Activated CD8-positive, alpha-beta T cell treated with anti-CD3 and anti-CD28 coated beads for 36 hours (primary cell): Measurements from ENCODE around the gene EEF1A2. TPM values are rescaled to one million over a fixed set of nuclear protein-coding genes. Genes with fewer than 3 reads are reported as not detected.

Source experiments
- ATAC-seq: fragments of 200-7000 bp; cut with Tn5 transposase; one replicate; pipeline ENCODE4 v1.10.0; 2021; ENCODE audit warnings: mild to moderate bottlenecking, moderate library complexity
- CTCF ChIA-PET: fragments of 350-600 bp; sonication (Branson Sonifier 250); formaldehyde crosslinking; loops from one replicate; lab custom pipeline; 2021; ENCODE audit warnings: antibody characterized with exemption; lab: Charles Lee
- POLR2A ChIA-PET: fragments of 350-600 bp; sonication (Branson Sonifier 250); formaldehyde crosslinking; loops from one replicate; lab custom pipeline; 2021; ENCODE audit warnings: antibody characterized with exemption; lab: Charles Lee
- DNase-seq: peaks from one replicate; pipeline ENCODE4 v3.0.0-alpha.2; 2020
- H3K27ac Mint-ChIP-seq: one replicate; pipeline ENCODE4 v1.8.0; 2021; ENCODE audit warnings: mild to moderate bottlenecking, mixed read lengths
- H3K27me3 Mint-ChIP-seq: one replicate; pipeline ENCODE4 v1.8.0; 2021; ENCODE audit warnings: mixed read lengths
- H3K36me3 Mint-ChIP-seq: one replicate; pipeline ENCODE4 v1.8.0; 2021; ENCODE audit warnings: low read depth, mixed read lengths
- H3K4me1 Mint-ChIP-seq: one replicate; pipeline ENCODE4 v1.8.0; 2021; ENCODE audit warnings: low read depth, mixed read lengths
- H3K4me3 Mint-ChIP-seq: one replicate; pipeline ENCODE4 v1.8.0; 2021; ENCODE audit warnings: mild to moderate bottlenecking, moderate library complexity, mixed read lengths
- H3K9me3 Mint-ChIP-seq: one replicate; pipeline ENCODE4 v1.8.0; 2021; ENCODE audit warnings: mixed read lengths
- CTCF ChIP-seq: fragments of 200-600 bp; IDR thresholded peaks from one replicate; pipeline ENCODE4 v1.8.0; 2022; ENCODE audit warnings: antibody characterized with exemption, mild to moderate bottlenecking
- intact Hi-C: fragments of 100-400 bp; cut with micrococcal nuclease; formaldehyde crosslinking; loops from one replicate; pipeline ENCODE4 v1.10.0; 2022
- total RNA-seq, 2 experiments: library from RNA; stranded (reverse); gene quantifications; one replicate each; pipeline ENCODE4 v1.2.3, GENCODE V29; 2021

The EEF1A2 gene
- total RNA-seq, 2 experiments from 2014 or later = 1.4 to 2.2 TPM

GRCh38 chr20:63452341-63452740 is 46.5 kb downstream of the EEF1A2 start:
- DNase-seq (no peak), ATAC-seq (no peak)
- H3K36me3 Mint-ChIP-seq = no peaks in the 10 kb centered on the region
- no peaks in the 10 kb centered on the region for H3K9me3 Mint-ChIP-seq
- H3K27ac Mint-ChIP-seq = no peak overlapping the region
- CTCF ChIA-PET = interaction anchor here (0.7 kb wide), 2 partner anchors 10 to 65 kb away, joined by 3 read pairs; no protein-coding TSS in a partner anchor
- intact Hi-C loops = no loop called here
- peaks cover 26% of the 10 kb centered on the region for H3K27me3 Mint-ChIP-seq
- no peak overlapping the region for H3K4me3 Mint-ChIP-seq
- no peak for TF ChIP-seq CTCF
- POLR2A ChIA-PET = no interaction called here
- H3K4me1 Mint-ChIP-seq = no peaks in the 10 kb centered on the region

- TF ChIP-seq CTCF = no peak
- DNase-seq (no peak), ATAC-seq (no peak)
- H3K27ac Mint-ChIP-seq = no peak overlapping the region
- H3K9me3 Mint-ChIP-seq = no peaks in the 10 kb centered on the region
- H3K4me1 Mint-ChIP-seq = no peaks in the 10 kb centered on the region
- H3K27me3 Mint-ChIP-seq = peaks cover 27% of the 10 kb centered on the region
- intact Hi-C loops = no loop called here
- no peak overlapping the region for H3K4me3 Mint-ChIP-seq
- no peaks in the 10 kb centered on the region for H3K36me3 Mint-ChIP-seq
- ChIA-PET CTCF (no interaction called here), POLR2A (no interaction called here)
Measured at GRCh38 chr20:63451821-63452220, 47.1 kb downstream of the EEF1A2 start.

GRCh38 chr20:63449796-63450730 is 48.8 kb downstream of the EEF1A2 start:
- no peak overlapping the region for H3K4me3 Mint-ChIP-seq
- H3K9me3 Mint-ChIP-seq = no peaks in the 10 kb centered on the region
- H3K36me3 Mint-ChIP-seq = no peaks in the 10 kb centered on the region
- intact Hi-C loops = no loop called here
- H3K27me3 Mint-ChIP-seq = peaks cover 20% of the 10 kb centered on the region
- H3K4me1 Mint-ChIP-seq = no peaks in the 10 kb centered on the region
- H3K27ac Mint-ChIP-seq = no peak overlapping the region
- ChIA-PET POLR2A (no interaction called here), CTCF (no interaction called here)
- DNase-seq (no peak), ATAC-seq (no peak)
- TF ChIP-seq CTCF = no peak

- ChIA-PET CTCF (no interaction called here), POLR2A (no interaction called here)
- Mint-ChIP-seq H3K27ac (no peak overlapping the region), H3K4me3 (no peak overlapping the region), H3K36me3 (no peaks in the 10 kb centered on the region), H3K4me1 (no peaks in the 10 kb centered on the region), H3K9me3 (no peaks in the 10 kb centered on the region), H3K27me3 (peaks cover 13% of the 10 kb centered on the region)
- no peak for DNase-seq
- intact Hi-C loops = no loop called here
- no peak for TF ChIP-seq CTCF
- no peak for ATAC-seq
Measured at GRCh38 chr20:63449025-63449424, 49.9 kb downstream of the EEF1A2 start.

GRCh38 chr20:63448031-63448430 is 50.9 kb downstream of the EEF1A2 start:
- peaks cover 2% of the 10 kb centered on the region for H3K4me1 Mint-ChIP-seq
- no peak overlapping the region for H3K27ac Mint-ChIP-seq
- no peak for DNase-seq
- ChIA-PET CTCF (no interaction called here), POLR2A (no interaction called here)
- no peak overlapping the region for H3K4me3 Mint-ChIP-seq
- intact Hi-C loops = no loop called here
- TF ChIP-seq CTCF = no peak
- peaks cover 12% of the 10 kb centered on the region for H3K27me3 Mint-ChIP-seq
- ATAC-seq = no peak
- no peaks in the 10 kb centered on the region for H3K9me3 Mint-ChIP-seq
- no peaks in the 10 kb centered on the region for H3K36me3 Mint-ChIP-seq
